Measurements from ENCODE around the gene GRIA2. TPM values are rescaled to one million over a fixed set of nuclear protein-coding genes. Genes with fewer than 3 reads are reported as not detected.
"Not testable (repeated sequence)": the region's sequence is repeated elsewhere in the genome, so short reads cannot be mapped to it uniquely, and the experiment has no call there.

The GRIA2 gene
- not detected for polyA plus RNA-seq (2013, experiment 1 of 2)
- polyA plus RNA-seq (2013, experiment 2 of 2): not detected

DNA sequence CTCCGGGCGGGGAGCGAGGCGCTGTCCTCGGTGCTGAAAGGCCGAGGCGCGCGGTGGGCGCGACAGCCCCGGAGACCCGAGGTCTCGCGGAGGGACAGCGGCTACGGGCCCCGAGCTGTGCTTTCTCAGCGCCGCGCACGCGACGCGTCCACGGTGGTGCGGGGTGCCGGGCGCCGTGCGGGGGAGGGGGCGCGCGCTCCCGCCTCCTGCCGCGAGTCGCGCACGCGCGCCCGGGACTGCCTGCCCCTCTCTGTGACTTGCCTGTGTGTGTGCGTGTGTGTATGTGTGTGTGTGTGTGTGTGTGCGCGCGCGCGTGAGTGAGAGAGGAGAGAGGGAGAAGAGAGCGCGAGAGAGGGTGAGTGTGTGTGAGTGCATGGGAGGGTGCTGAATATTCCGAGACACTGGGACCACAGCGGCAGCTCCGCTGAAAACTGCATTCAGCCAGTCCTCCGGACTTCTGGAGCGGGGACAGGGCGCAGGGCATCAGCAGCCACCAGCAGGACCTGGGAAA is at the start of gene GRIA2:
Gene GRIA2, plus strand, starts transcription at position 358 of the 511 bp plus-strand sequence. CDS start 315 bp downstream, outside the sequence.
- Histone ChIP-seq H3K4ac (ENCODE audit: low read depth in 1 of 2, low read length in 2 of 2) (no peak within 1 kb of the TSS), H3K27me3 (ENCODE audit: control insufficient read depth in 1 of 2, insufficient read depth in 1 of 2, low read length in 2 of 2) (peaks cover 22 to 53% of the 10 kb centered on the region in 2 experiments), H2BK12ac (ENCODE audit: low read length in 2 of 2) (no peak within 1 kb of the TSS), H3K23ac (ENCODE audit: low read length in 2 of 2) (no peak within 1 kb of the TSS), H3K27ac (ENCODE audit: low read length, poor library complexity, severe bottlenecking) (no peak within 1 kb of the TSS), H4K91ac (ENCODE audit: low read length) (no peak within 1 kb of the TSS), H4K8ac (ENCODE audit: low read length) (no peak within 1 kb of the TSS), H2AFZ (ENCODE audit: low read depth, low read length) (no peak within 1 kb of the TSS), H3K36me3 (ENCODE audit: control insufficient read depth in 1 of 2, insufficient read depth in 2 of 2, low read depth in 1 of 2, low read length in 2 of 2) (no peaks in the 10 kb centered on the region), H2BK120ac (ENCODE audit: low read depth, low read length) (no peak within 1 kb of the TSS), H3K14ac (ENCODE audit: low read length in 2 of 2) (no peak within 1 kb of the TSS), H3K79me1 (replicated peaks; ENCODE audit: low read length, poor library complexity, severe bottlenecking) (no peaks in the 10 kb centered on the region), H2BK5ac (ENCODE audit: low read depth, low read length, poor library complexity, severe bottlenecking) (no peak within 1 kb of the TSS), H2AK5ac (ENCODE audit: low read length, severe bottlenecking) (no peak within 1 kb of the TSS), H3K4me1 (ENCODE audit: control insufficient read depth, insufficient read depth, low read depth, low read length) (peaks cover 19% of the 10 kb centered on the region), H3K9ac (ENCODE audit: low read length) (no peak within 1 kb of the TSS), H3K9me3 (ENCODE audit: control insufficient read depth, low read length) (no peaks in the 10 kb centered on the region), H3K4me3 (ENCODE audit: insufficient read depth in 1 of 2, low read depth in 1 of 2, low read length in 2 of 2) (peak within 1 kb of the TSS; percentile 60 to 78), H3K4me2 (ENCODE audit: low read length, poor library complexity, severe bottlenecking) (peak within 1 kb of the TSS; percentile 98), H2BK15ac (ENCODE audit: low read depth, poor library complexity, severe bottlenecking) (no peak within 1 kb of the TSS), H3K18ac (ENCODE audit: low read depth in 1 of 2, low read length in 2 of 2) (no peak within 1 kb of the TSS)
- peak; percentile 66 for DNase-seq
- WGBS: 3% methylated on average over 52 of the region's 57 CpGs

DNA sequence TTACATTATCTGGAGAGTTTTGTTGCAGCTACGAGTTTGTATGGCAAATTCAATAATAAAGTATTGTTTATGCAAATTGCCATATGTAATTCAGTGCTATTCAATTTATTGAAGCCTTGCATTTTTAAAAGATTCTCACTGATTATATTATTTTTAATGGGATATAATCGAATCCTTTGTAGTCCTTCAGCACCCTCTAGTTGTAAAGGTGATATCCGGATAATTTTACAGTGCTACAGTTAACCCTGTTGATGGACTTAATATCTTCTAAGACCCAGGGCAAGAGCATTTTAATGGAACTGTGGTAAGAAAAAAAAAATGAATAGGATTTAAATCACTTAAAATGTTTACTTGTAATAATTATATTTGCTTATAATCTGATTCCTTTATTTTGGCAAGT is 48.5 kb upstream of the GRIA2 start:
- Histone ChIP-seq H3K4ac (ENCODE audit: low read depth in 1 of 2, low read length in 2 of 2) (no peak overlapping the region), H3K36me3 (ENCODE audit: control insufficient read depth in 1 of 2, insufficient read depth in 2 of 2, low read depth in 1 of 2, low read length in 2 of 2) (no peaks in the 10 kb centered on the region), H2BK120ac (ENCODE audit: low read depth, low read length) (no peak overlapping the region), H3K4me2 (ENCODE audit: low read length, poor library complexity, severe bottlenecking) (no peak overlapping the region), H3K4me3 (ENCODE audit: insufficient read depth in 1 of 2, low read depth in 1 of 2, low read length in 2 of 2) (no peak overlapping the region), H3K23ac (ENCODE audit: low read length in 2 of 2) (no peak overlapping the region), H3K18ac (ENCODE audit: low read depth in 1 of 2, low read length in 2 of 2) (no peak overlapping the region), H3K27me3 (ENCODE audit: control insufficient read depth in 1 of 2, insufficient read depth in 1 of 2, low read length in 2 of 2) (no peaks in the 10 kb centered on the region), H4K8ac (ENCODE audit: low read length) (no peak overlapping the region), H3K9me3 (ENCODE audit: control insufficient read depth, low read length) (no peaks in the 10 kb centered on the region), H2AK5ac (ENCODE audit: low read length, severe bottlenecking) (no peak overlapping the region), H2AFZ (ENCODE audit: low read depth, low read length) (no peak overlapping the region), H3K27ac (ENCODE audit: low read length, poor library complexity, severe bottlenecking) (no peak overlapping the region), H2BK5ac (ENCODE audit: low read depth, low read length, poor library complexity, severe bottlenecking) (no peak overlapping the region), H4K91ac (ENCODE audit: low read length) (no peak overlapping the region), H3K14ac (ENCODE audit: low read length in 2 of 2) (no peak overlapping the region), H3K79me1 (replicated peaks; ENCODE audit: low read length, poor library complexity, severe bottlenecking) (no peaks in the 10 kb centered on the region), H2BK12ac (ENCODE audit: low read length in 2 of 2) (no peak overlapping the region), H3K4me1 (ENCODE audit: control insufficient read depth, insufficient read depth, low read depth, low read length) (no peaks in the 10 kb centered on the region), H2BK15ac (ENCODE audit: low read depth, poor library complexity, severe bottlenecking) (no peak overlapping the region), H3K9ac (ENCODE audit: low read length) (no peak overlapping the region)
- 67% methylated on average over 1 of the region's 3 CpGs for WGBS
- no peak for DNase-seq

DNA sequence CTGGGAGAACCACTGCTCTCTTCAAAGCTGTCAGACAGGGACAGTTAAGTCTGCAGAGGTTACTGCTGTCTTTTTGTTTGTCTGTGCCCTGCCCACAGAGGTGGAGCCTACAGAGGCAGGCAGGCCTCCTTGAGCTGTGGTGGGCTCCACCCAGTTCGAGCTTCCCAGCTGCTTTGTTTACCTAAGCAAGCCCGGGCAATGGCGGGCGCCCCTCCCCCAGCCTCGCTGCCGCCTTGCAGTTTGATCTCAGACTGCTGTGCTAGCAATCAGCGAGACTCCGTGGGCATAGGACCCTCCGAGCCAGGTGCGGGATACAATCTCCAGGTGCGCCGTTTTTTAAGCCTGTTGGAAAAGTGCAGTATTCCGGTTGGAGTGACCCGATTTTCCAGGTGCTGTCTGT is 40.3 kb upstream of the GRIA2 start:
- not testable (repeated sequence) for H4K8ac ChIP-seq (ENCODE audit: low read length); H3K79me1 ChIP-seq (replicated peaks; ENCODE audit: low read length, poor library complexity, severe bottlenecking); H3K18ac ChIP-seq (ENCODE audit: low read depth in 1 of 2, low read length in 2 of 2); H2BK12ac ChIP-seq (ENCODE audit: low read length in 2 of 2); H2AK5ac ChIP-seq (ENCODE audit: low read length, severe bottlenecking); H3K9ac ChIP-seq (ENCODE audit: low read length); H3K9me3 ChIP-seq (ENCODE audit: control insufficient read depth, low read length); H2BK120ac ChIP-seq (ENCODE audit: low read depth, low read length); H3K27me3 ChIP-seq (ENCODE audit: control insufficient read depth in 1 of 2, insufficient read depth in 1 of 2, low read length in 2 of 2); H3K4ac ChIP-seq (ENCODE audit: low read depth in 1 of 2, low read length in 2 of 2); H3K27ac ChIP-seq (ENCODE audit: low read length, poor library complexity, severe bottlenecking); H2AFZ ChIP-seq (ENCODE audit: low read depth, low read length); H3K4me1 ChIP-seq (ENCODE audit: control insufficient read depth, insufficient read depth, low read depth, low read length); H3K4me3 ChIP-seq (ENCODE audit: insufficient read depth in 1 of 2, low read depth in 1 of 2, low read length in 2 of 2); H3K4me2 ChIP-seq (ENCODE audit: low read length, poor library complexity, severe bottlenecking); H2BK15ac ChIP-seq (ENCODE audit: low read depth, poor library complexity, severe bottlenecking); H3K36me3 ChIP-seq (ENCODE audit: control insufficient read depth in 1 of 2, insufficient read depth in 2 of 2, low read depth in 1 of 2, low read length in 2 of 2); H3K14ac ChIP-seq (ENCODE audit: low read length in 2 of 2); H4K91ac ChIP-seq (ENCODE audit: low read length); DNase-seq; H3K23ac ChIP-seq (ENCODE audit: low read length in 2 of 2); H2BK5ac ChIP-seq (ENCODE audit: low read depth, low read length, poor library complexity, severe bottlenecking)
- WGBS: 77% methylated on average over 14 of the region's 14 CpGs

DNA sequence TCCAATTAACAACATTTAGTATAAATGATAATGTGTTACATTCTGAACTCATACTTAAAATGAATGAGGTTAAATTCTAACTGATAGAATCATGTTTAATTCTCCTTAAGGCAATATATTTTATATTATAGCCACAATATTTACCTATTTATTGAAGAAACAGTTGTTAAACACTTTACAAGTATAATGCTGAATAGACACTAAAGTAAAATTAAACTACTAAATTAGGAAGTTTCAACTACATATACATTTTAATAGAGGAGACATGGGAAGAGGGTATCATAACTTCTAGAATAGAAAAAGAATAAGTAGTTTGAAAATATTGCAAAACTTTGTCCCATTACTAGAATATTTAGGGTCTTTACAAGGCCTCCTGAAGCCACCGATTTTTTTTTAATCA is 36.2 kb upstream of the GRIA2 start:
- H2AFZ ChIP-seq (ENCODE audit: low read depth, low read length): no peak overlapping the region
- no peak overlapping the region for H2BK15ac ChIP-seq (ENCODE audit: low read depth, poor library complexity, severe bottlenecking)
- H3K27ac ChIP-seq (ENCODE audit: low read length, poor library complexity, severe bottlenecking): no peak overlapping the region
- no peak overlapping the region for H4K91ac ChIP-seq (ENCODE audit: low read length)
- no peak overlapping the region for H2BK5ac ChIP-seq (ENCODE audit: low read depth, low read length, poor library complexity, severe bottlenecking)
- no peaks in the 10 kb centered on the region for H3K36me3 ChIP-seq (ENCODE audit: control insufficient read depth in 1 of 2, insufficient read depth in 2 of 2, low read depth in 1 of 2, low read length in 2 of 2)
- H3K23ac ChIP-seq (ENCODE audit: low read length in 2 of 2): no peak overlapping the region
- H3K18ac ChIP-seq (ENCODE audit: low read depth in 1 of 2, low read length in 2 of 2): no peak overlapping the region
- H3K4me3 ChIP-seq (ENCODE audit: insufficient read depth in 1 of 2, low read depth in 1 of 2, low read length in 2 of 2): no peak overlapping the region
- no peak overlapping the region for H4K8ac ChIP-seq (ENCODE audit: low read length)
- H3K4ac ChIP-seq (ENCODE audit: low read depth in 1 of 2, low read length in 2 of 2): no peak overlapping the region
- no peak for DNase-seq
- H3K4me1 ChIP-seq (ENCODE audit: control insufficient read depth, insufficient read depth, low read depth, low read length): no peaks in the 10 kb centered on the region
- H2BK120ac ChIP-seq (ENCODE audit: low read depth, low read length): no peak overlapping the region
- no peaks in the 10 kb centered on the region for H3K79me1 ChIP-seq (replicated peaks; ENCODE audit: low read length, poor library complexity, severe bottlenecking)
- no peaks in the 10 kb centered on the region for H3K9me3 ChIP-seq (ENCODE audit: control insufficient read depth, low read length)
- H2BK12ac ChIP-seq (ENCODE audit: low read length in 2 of 2): no peak overlapping the region
- 100% methylated on average over 1 of the region's 1 CpG for WGBS
- H3K27me3 ChIP-seq (ENCODE audit: control insufficient read depth in 1 of 2, insufficient read depth in 1 of 2, low read length in 2 of 2): no peaks in the 10 kb centered on the region
- H3K14ac ChIP-seq (ENCODE audit: low read length in 2 of 2): no peak overlapping the region
- no peak overlapping the region for H3K9ac ChIP-seq (ENCODE audit: low read length)
- H3K4me2 ChIP-seq (ENCODE audit: low read length, poor library complexity, severe bottlenecking): no peak overlapping the region
- H2AK5ac ChIP-seq (ENCODE audit: low read length, severe bottlenecking): no peak overlapping the region

Measured in mesenchymal stem cell (in vitro differentiated cells and primary cell).